Measurements from ENCODE around the gene ASTL. TPM values are rescaled to one million over a fixed set of nuclear protein-coding genes. Genes with fewer than 3 reads are reported as not detected.

ASTL gene
- total and polyA plus RNA-seq, 2 donors (not counting 3 experiments of a cell fraction or from before 2014, with no cell fraction given), result not detected

DNA sequence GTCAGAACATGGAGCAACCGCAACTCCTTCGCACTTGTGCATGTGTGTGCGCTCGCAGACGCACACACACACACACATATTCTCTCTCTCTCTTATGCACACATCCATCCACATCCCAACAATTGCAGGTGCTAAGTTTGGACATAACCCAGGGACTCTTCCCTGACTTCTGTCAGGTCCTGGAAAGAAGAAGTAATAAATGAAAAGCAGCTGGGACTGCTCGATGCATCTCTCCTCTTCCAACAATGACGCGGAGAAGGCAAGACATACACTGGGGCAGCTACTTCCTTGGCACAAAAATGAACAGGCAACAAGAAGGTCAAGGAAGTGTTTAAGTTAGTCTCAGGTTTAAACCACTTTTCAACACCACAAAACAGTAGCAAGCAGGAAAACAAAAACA lies 46.7 kb upstream of the ASTL start:
- intact Hi-C loops (cut with micrococcal nuclease), result no loop called here
- Histone ChIP-seq H2AFZ (ENCODE audit: low read depth, low read length) (no peak overlapping the region), H3K9ac (replicated peaks; ENCODE audit: extremely low read depth, insufficient read depth, low read length) (no peak overlapping the region), H3K79me2 (ENCODE audit: control insufficient read depth, insufficient read depth, low read length) (no peaks in the 10 kb centered on the region), H3K4me2 (ENCODE audit: insufficient read depth, low read length) (no peak overlapping the region), H3K9me3 (replicated peaks; ENCODE audit: control insufficient read depth, insufficient read depth, low read length) (no peaks in the 10 kb centered on the region), H3K4me1 (ENCODE audit: control insufficient read depth, extremely low read depth, insufficient read depth, low read length) (no peaks in the 10 kb centered on the region), H3K4me3 (replicated peaks in 1 of 3; ENCODE audit: insufficient read depth in 1 of 3, low read depth in 1 of 3, low read length in 3 of 3) (no peak overlapping the region), H3K36me3 (ENCODE audit: control insufficient read depth in 2 of 2, extremely low read depth in 1 of 2, insufficient read depth in 2 of 2, low read length in 2 of 2) (peaks cover 16 to 33% of the 10 kb centered on the region in 2 experiments), H3K9me1 (replicated peaks; ENCODE audit: control insufficient read depth, extremely low read depth, insufficient read depth, low read length) (no peaks in the 10 kb centered on the region), H3K27me3 (ENCODE audit: control insufficient read depth in 2 of 2, insufficient read depth in 2 of 2, low read length in 2 of 2) (no peaks in the 10 kb centered on the region), H4K20me1 (replicated peaks; ENCODE audit: control insufficient read depth, extremely low read depth, insufficient read depth, low read length) (no peaks in the 10 kb centered on the region), H3K27ac (ENCODE audit: insufficient read depth, low read depth, low read length) (no peak overlapping the region)
- BruUV-seq (replicated peaks), result TSS peak; percentile 32
- TF ChIP-seq POLR2AphosphoS5 (IDR thresholded peaks at IDR 0.05; ENCODE audit: insufficient read depth, low read depth, low read length), result no peak
- no peak for TF ChIP-seq POLR2A (IDR thresholded peaks at IDR 0.05; ENCODE audit: low read depth, low read length)
- no peak for TF ChIP-seq MAX (IDR thresholded peaks at IDR 0.05; ENCODE audit: insufficient read depth, insufficient read length)
- no peak for TF ChIP-seq JUN (IDR thresholded peaks at IDR 0.05; ENCODE audit: borderline replicate concordance, insufficient read depth, insufficient read length, low read depth)
- no peak for TF ChIP-seq EZH2 (IDR thresholded peaks at IDR 0.05; ENCODE audit: borderline replicate concordance, low read depth, low read length, severe bottlenecking)
- TF ChIP-seq FOS (IDR thresholded peaks at IDR 0.05; ENCODE audit: borderline replicate concordance, insufficient read depth, low read length), result no peak
- TF ChIP-seq, protein P1, sequence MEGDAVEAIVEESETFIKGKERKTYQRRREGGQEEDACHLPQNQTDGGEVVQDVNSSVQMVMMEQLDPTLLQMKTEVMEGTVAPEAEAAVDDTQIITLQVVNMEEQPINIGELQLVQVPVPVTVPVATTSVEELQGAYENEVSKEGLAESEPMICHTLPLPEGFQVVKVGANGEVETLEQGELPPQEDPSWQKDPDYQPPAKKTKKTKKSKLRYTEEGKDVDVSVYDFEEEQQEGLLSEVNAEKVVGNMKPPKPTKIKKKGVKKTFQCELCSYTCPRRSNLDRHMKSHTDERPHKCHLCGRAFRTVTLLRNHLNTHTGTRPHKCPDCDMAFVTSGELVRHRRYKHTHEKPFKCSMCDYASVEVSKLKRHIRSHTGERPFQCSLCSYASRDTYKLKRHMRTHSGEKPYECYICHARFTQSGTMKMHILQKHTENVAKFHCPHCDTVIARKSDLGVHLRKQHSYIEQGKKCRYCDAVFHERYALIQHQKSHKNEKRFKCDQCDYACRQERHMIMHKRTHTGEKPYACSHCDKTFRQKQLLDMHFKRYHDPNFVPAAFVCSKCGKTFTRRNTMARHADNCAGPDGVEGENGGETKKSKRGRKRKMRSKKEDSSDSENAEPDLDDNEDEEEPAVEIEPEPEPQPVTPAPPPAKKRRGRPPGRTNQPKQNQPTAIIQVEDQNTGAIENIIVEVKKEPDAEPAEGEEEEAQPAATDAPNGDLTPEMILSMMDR (IDR thresholded peaks at IDR 0.05; ENCODE audit: extremely low read depth in 1 of 2, insufficient read depth in 1 of 2, low read depth in 1 of 2, low read length in 2 of 2), result no peak
- TF ChIP-seq GATA2 (IDR thresholded peaks at IDR 0.05; ENCODE audit: insufficient read depth, insufficient read length, low read depth, low read length), result no peak
- no peak for TF ChIP-seq MYC (IDR thresholded peaks at IDR 0.05; ENCODE audit: low read depth, low read length)
- POLR2A ChIA-PET, result no interaction called here
- dilution Hi-C loops (cut with MboI; ENCODE audit: extremely low pct_ligation_motif_present, low sequenced_read_pairs), result no loop called here
- DNase-seq (ENCODE audit: low read depth, low spot score) (no peak), FAIRE-seq (no peak)
- CTCF ChIA-PET, result interaction anchor here (2.0 kb wide), 1 partner anchor 10 kb away, joined by 8 read pairs; no protein-coding TSS in a partner anchor

Data from endothelial cell of umbilical vein (primary cell).